Measurements from ENCODE around the gene NFIX.

DNA sequence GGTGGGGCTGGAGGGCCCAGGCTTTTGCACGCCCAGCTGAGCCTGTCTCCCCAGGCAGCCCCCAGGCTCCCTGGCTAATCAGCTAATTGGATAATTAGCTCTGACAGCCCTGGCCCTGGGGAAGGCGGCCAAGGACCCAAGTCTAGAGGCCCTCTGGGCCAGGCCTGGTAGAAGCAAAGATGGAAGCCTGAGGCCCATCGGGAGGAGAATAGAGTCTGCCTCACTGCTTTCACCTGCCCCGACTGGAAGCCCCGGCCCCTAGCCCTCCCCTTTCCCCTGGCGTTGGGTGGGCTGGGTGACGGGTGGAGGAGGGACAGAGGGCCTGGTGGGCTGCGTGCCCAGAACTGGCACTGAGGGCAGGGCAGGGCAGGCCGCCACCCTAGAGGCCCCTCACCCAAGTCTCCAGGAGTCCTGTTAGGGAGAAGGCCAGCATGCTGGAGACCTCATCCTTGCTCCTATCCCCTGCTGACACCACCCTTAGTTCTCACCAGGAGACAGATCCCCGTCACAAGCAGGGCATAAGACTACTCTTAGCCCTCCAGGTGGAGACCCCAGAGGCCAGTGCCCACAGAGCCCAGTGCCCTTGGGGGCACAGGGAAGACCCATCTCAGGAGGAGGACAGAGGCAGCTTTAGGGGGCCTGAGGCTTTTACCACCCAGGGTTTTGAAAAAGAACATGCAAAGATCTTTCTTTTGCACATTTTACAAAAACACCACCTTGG is 95.4 kb downstream of the NFIX start:
- TF ChIP-seq, protein P1, sequence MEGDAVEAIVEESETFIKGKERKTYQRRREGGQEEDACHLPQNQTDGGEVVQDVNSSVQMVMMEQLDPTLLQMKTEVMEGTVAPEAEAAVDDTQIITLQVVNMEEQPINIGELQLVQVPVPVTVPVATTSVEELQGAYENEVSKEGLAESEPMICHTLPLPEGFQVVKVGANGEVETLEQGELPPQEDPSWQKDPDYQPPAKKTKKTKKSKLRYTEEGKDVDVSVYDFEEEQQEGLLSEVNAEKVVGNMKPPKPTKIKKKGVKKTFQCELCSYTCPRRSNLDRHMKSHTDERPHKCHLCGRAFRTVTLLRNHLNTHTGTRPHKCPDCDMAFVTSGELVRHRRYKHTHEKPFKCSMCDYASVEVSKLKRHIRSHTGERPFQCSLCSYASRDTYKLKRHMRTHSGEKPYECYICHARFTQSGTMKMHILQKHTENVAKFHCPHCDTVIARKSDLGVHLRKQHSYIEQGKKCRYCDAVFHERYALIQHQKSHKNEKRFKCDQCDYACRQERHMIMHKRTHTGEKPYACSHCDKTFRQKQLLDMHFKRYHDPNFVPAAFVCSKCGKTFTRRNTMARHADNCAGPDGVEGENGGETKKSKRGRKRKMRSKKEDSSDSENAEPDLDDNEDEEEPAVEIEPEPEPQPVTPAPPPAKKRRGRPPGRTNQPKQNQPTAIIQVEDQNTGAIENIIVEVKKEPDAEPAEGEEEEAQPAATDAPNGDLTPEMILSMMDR (IDR thresholded peaks at IDR 0.05) = no peak
- TF ChIP-seq POLR2AphosphoS5 (IDR thresholded peaks at IDR 0.05) = no peak

Measured in sigmoid colon (tissue), 4 donors.